PC-3 (cell line): ENCODE data around the gene CDK14. TPM values are rescaled to one million over a fixed set of nuclear protein-coding genes. Genes with fewer than 3 reads are reported as not detected.

Experiments used
- ATAC-seq: fragments of 200-7000 bp; cut with Tn5 transposase; 2 replicates; pipeline ENCODE4 v1.9.1; 2020; ENCODE audit warnings: mild to moderate bottlenecking, moderate library complexity
- BruUV-seq: library from RNA; stranded (reverse); fragments of 400-500 nt; replicated peaks from 2 replicates; lab custom pipeline; 2021; lab: Mats Ljungman, UMichigan
- CTCF ChIA-PET: fragments of 300-600 bp; sonication (Branson Sonifier 250); formaldehyde crosslinking; loops from one replicate; lab custom pipeline; 2022; ENCODE audit warnings: antibody characterized with exemption; lab: Charles Lee
- POLR2A ChIA-PET: fragments of 300-600 bp; sonication (Branson Sonifier 250); formaldehyde crosslinking; loops from one replicate; lab custom pipeline; 2022; ENCODE audit warnings: antibody characterized with exemption; ENCODE audit not compliant: unreplicated experiment; lab: Charles Lee
- DNase-seq: peaks from one replicate; pipeline ENCODE4 v3.0.0-alpha.2; 2015
- H2AFZ ChIP-seq: fragments of 300-600 bp; sonication (generic); 2 replicates; pipeline ENCODE4 v1.6.0; 2016; ENCODE audit warnings: antibody characterized with exemption, low read length
- H3F3A ChIP-seq: fragments of 300-600 bp; sonication (generic); one replicate; pipeline ENCODE4 v1.6.0; 2017; ENCODE audit warnings: antibody characterized with exemption, low read length, control low read depth, mild to moderate bottlenecking; ENCODE audit not compliant: unreplicated experiment
- H3K27ac ChIP-seq: fragments of 300-600 bp; sonication (generic); 2 replicates; pipeline ENCODE4 v1.5.1; 2016; ENCODE audit warnings: mild to moderate bottlenecking, low read length
- H3K27me3 ChIP-seq: fragments of 300-600 bp; sonication (generic); 2 replicates; pipeline ENCODE4 v1.6.1; 2016; ENCODE audit warnings: low read length, mixed read lengths
- H3K36me3 ChIP-seq: fragments of 300-600 bp; sonication (generic); 2 replicates; pipeline ENCODE4 v1.6.1; 2016; ENCODE audit warnings: low read depth, mixed run types, low read length, mixed read lengths
- H3K4me1 ChIP-seq: fragments of 300-600 bp; sonication (generic); 2 replicates; pipeline ENCODE4 v1.5.1; 2016; ENCODE audit warnings: low read length; ENCODE audit not compliant: insufficient read depth
- H3K4me2 ChIP-seq: fragments of 300-600 bp; sonication (generic); 2 replicates; pipeline ENCODE4 v1.6.0; 2016; ENCODE audit warnings: low read length
- H3K4me3 ChIP-seq: fragments of 300-600 bp; sonication (generic); 2 replicates; pipeline ENCODE4 v1.5.1; 2016; ENCODE audit warnings: mild to moderate bottlenecking, low read length, mixed read lengths
- H3K79me2 ChIP-seq: fragments of 300-600 bp; sonication (generic); 2 replicates; pipeline ENCODE4 v1.6.1; 2017; ENCODE audit warnings: low read length, mixed read lengths
- H3K9ac ChIP-seq: fragments of 300-600 bp; sonication (generic); 2 replicates; pipeline ENCODE4 v1.6.0; 2016; ENCODE audit warnings: mild to moderate bottlenecking, low read length
- H3K9me2 ChIP-seq: fragments of 300-600 bp; sonication (generic); replicated peaks from 2 replicates; pipeline ENCODE4 v1.6.1; 2016; ENCODE audit warnings: mixed run types, low read length, mixed read lengths
- H3K9me3 ChIP-seq: fragments of 300-600 bp; sonication (generic); 2 replicates; pipeline ENCODE4 v1.6.1; 2016; ENCODE audit warnings: low read length, mixed read lengths
- H4K20me1 ChIP-seq: fragments of 300-600 bp; sonication (generic); 2 replicates; pipeline ENCODE4 v1.6.1; 2016; ENCODE audit warnings: low read length, mixed read lengths
- CTCF ChIP-seq: fragments of 300-600 bp; sonication (generic); conservative IDR thresholded peaks from 2 replicates; pipeline ENCODE4 v1.5.1; 2017; ENCODE audit warnings: antibody characterized with exemption, low read depth, mild to moderate bottlenecking, low read length
- EZH2 ChIP-seq: fragments of 300-600 bp; sonication (generic); IDR thresholded peaks from one replicate; pipeline ENCODE4 v1.6.1; 2017; ENCODE audit warnings: antibody characterized with exemption, mild to moderate bottlenecking, low read length; ENCODE audit not compliant: unreplicated experiment
- EZH2phosphoT487 ChIP-seq: fragments of 300-600 bp; sonication (generic); IDR thresholded peaks from 2 replicates; pipeline ENCODE4 v1.6.1; 2018; ENCODE audit warnings: mild to moderate bottlenecking, antibody characterized with exemption, low read length, borderline replicate concordance
- intact Hi-C: fragments of 100-400 bp; cut with micrococcal nuclease; formaldehyde crosslinking; loops from 2 replicates; pipeline ENCODE4 v1.9.0; 2023
- total RNA-seq: library from RNA; depleted of rRNA; stranded (reverse); fragments of >200 nt; gene quantifications from 2 replicates; pipeline ENCODE4 v1.2.3, GENCODE V29; 2014

CDK14 gene
- total RNA-seq, 1 experiment from 2014 or later: 8.2 TPM

GRCh38 chr7:91128683-91129348 lies 532.7 kb downstream of the CDK14 start:
- Histone ChIP-seq H3K27ac (no peak overlapping the region), H3K79me2 (no peaks in the 10 kb centered on the region), H3K27me3 (no peaks in the 10 kb centered on the region), H3K9me2 (no peaks in the 10 kb centered on the region), H3K4me3 (no peak overlapping the region), H3K9ac (no peak overlapping the region), H4K20me1 (no peaks in the 10 kb centered on the region), H3K36me3 (no peaks in the 10 kb centered on the region), H2AFZ (no peak overlapping the region), H3F3A (no peaks in the 10 kb centered on the region), H3K4me1 (no peaks in the 10 kb centered on the region), H3K9me3 (no peaks in the 10 kb centered on the region), H3K4me2 (no peak overlapping the region)
- DNase-seq (no peak), ATAC-seq (no peak)
- no peak for TF ChIP-seq CTCF
- TF ChIP-seq EZH2: no peak
- no peak for TF ChIP-seq EZH2phosphoT487
- ChIA-PET CTCF (no interaction called here), POLR2A (no interaction called here)
- intact Hi-C loops: no loop called here
- no TSS peak for BruUV-seq

GRCh38 chr7:91135300-91135699 lies 539.2 kb downstream of the CDK14 start:
- Histone ChIP-seq H3K9me2 (no peaks in the 10 kb centered on the region), H4K20me1 (no peaks in the 10 kb centered on the region), H3K27ac (no peak overlapping the region), H3K36me3 (no peaks in the 10 kb centered on the region), H3K4me1 (no peaks in the 10 kb centered on the region), H2AFZ (no peak overlapping the region), H3K4me2 (no peak overlapping the region), H3K79me2 (no peaks in the 10 kb centered on the region), H3K9me3 (no peaks in the 10 kb centered on the region), H3F3A (no peaks in the 10 kb centered on the region), H3K27me3 (no peaks in the 10 kb centered on the region), H3K9ac (no peak overlapping the region), H3K4me3 (no peak overlapping the region)
- ChIA-PET POLR2A (no interaction called here), CTCF (no interaction called here)
- intact Hi-C loops: no loop called here
- ATAC-seq (no peak), DNase-seq (no peak)
- no peak for TF ChIP-seq CTCF
- no peak for TF ChIP-seq EZH2phosphoT487
- TF ChIP-seq EZH2: no peak
- no TSS peak for BruUV-seq

GRCh38 chr7:91135703-91136430 lies 539.7 kb downstream of the CDK14 start:
- Histone ChIP-seq H3K27ac (no peak overlapping the region), H2AFZ (no peak overlapping the region), H3K79me2 (no peaks in the 10 kb centered on the region), H3K9me3 (no peaks in the 10 kb centered on the region), H4K20me1 (no peaks in the 10 kb centered on the region), H3K9ac (no peak overlapping the region), H3K9me2 (no peaks in the 10 kb centered on the region), H3K4me1 (no peaks in the 10 kb centered on the region), H3K36me3 (no peaks in the 10 kb centered on the region), H3K4me3 (no peak overlapping the region), H3K4me2 (no peak overlapping the region), H3F3A (no peaks in the 10 kb centered on the region), H3K27me3 (no peaks in the 10 kb centered on the region)
- no peak for TF ChIP-seq EZH2
- no peak for TF ChIP-seq CTCF
- no peak for TF ChIP-seq EZH2phosphoT487
- POLR2A ChIA-PET: no interaction called here
- DNase-seq (peak; percentile 4), ATAC-seq (no peak)
- CTCF ChIA-PET: no interaction called here
- intact Hi-C loops: no loop called here
- no TSS peak for BruUV-seq
